ENCODE results near the gene HPCAL1.

HPCAL1 gene

DNA sequence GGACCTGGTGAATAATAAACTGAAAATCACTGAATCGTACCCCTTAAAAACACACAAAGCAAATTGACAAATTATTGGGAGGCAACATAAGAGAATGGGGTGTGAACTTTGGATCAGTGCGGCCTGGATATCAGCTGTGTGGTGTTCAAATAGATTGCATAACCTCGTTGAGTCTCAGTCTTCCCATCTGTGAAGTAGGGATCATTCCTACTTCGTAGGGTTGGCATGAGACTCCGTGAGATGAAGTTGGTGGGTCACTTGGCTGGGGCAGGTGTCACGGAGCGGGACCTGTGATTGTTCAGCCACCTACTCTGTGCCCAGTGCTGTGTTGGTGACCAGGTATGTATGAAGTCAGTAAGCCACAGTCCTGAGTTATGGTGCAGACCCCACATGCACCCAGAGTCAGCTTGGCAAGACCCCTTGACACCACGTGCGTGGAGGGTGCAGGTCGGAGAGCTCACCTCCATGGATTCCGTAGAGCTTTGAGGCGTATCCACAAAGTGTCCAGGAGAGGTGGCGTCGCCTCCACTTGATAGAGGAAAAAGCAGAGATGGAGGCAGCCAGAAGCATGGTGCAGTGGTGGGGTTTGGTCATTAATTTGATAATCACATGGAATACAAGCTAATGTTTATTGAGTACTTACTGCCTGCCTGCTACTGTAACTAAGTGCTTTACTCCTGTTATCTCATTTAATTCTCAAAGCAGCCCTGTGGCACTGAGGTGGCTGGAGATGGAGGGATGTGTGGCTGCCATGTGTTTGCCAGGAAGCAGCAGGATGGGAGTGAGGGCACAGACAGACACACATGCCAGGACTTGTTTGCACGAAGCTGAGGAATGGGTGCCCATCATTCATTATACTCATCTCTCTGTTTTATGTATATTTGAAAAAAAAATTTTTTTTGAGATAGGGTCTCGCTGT, 35.8 kb downstream of the HPCAL1 start:
- no peak for DNase-seq

DNA sequence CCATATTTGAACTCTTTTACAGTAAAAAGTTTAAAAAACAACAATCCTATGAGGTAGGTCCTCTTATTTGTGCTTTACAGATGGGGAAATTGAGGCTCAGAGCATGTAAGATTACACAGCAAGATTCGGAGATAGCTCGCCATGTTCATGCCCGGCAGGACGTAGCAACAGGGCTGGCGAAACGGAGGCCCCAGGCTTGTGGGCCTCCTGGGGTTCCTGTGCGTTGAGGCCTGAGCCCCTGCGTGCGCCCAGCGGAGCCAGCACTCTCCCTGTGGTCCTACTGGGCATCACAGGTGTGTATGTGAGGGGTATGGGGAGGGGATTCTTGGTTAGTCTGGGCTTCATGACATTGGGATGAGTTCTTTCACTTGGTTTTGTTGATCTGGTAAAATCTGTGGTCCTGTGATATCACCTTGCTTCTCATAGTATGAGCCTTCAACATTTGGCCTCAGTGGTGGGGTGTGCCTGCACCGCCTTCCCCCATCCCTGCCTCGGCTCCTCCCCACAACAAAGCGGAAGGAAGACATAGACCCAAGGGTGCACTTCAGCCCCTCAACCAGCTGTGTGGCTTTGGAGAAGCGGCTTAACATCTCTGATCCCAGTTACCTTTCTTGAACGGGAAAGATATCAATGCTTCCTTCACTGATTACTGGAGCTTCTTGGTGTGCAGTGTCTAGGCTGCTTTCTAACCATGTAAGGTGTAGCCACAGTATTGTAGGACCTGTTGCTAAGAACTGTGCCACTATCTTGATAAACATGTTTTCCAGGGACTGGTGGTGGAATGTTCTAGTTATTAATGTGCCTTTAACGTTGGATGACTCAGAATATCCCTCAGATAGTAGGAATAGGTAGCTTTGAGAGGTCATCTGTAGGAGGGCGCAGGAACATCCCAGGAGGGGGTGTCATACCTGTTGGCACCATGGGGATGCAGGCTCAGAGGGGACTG, 37.2 kb downstream of the HPCAL1 start:
- DNase-seq = no peak

DNA sequence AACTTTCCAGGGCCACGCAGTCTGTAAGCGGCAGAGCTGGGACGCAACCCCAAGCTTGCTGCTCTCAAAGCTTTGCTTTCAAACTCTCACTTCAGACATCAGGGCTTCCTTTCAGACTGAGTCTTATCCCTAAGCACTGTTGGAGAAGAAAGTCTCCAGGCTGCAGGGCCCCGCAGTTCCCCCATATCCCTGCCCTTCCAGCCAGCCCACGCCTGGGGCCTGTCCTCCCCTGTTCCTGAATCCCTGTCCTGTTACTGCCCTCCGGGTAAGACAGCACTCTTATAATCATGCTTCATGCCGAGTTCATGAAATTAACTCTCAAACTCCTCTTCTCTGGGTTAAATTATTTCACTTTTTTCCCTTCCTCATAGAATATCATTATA, 37.9 kb downstream of the HPCAL1 start:
- DNase-seq = no peak

DNA sequence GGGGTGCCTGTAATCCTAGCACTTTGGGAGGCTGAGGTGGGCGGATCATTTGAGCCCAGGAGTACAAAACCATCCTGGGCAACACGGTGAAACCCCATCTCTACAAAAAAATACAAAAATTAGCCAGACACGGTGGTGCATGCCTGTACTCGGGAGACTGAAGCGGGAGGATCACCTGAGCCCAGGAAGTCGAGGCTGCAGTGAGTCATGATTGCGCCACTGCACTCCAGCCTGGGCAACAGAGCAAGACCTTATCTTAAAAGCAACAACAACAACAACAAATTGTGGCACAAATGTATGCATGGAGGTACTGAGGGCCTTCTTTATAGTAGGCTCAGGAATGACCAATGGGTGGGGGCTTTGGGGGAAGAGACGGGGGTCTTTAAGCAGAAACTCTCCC, 38.5 kb downstream of the HPCAL1 start:
- DNase-seq = no peak

DNA sequence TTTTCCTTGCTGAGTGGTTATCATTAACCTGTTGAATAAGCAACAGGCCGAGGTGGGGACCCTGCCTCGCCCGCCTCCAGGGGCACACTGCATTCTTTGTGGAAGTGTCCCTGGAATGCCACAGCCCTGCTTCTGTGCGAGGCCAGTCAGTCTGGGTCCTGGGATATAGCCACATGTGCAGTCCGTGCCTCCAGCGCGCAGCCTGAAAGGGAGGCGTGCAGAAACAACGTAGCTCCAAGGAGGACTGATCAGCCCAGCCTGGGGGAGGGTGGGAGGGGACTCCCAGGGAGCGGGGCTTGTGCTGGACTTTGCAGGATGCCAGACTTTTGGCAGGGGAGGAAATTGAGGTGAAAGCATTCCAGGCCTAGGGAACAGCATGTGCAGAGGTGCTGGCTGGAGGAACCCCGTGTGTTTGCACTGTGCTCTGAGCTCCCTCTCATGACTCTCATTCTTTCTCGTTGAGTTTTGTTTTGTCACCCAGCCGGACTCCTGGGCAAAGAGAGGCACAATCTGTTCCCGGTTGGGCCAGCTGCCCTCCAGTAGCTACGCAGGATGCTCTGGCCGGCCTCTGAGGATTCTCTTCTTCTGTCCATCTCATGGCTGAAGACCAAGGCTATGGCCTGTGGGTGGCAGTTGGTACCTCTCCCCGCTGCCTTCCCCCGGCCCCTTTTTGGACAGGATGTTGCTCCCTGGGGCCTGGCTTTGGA, 39.7 kb downstream of the HPCAL1 start:
- no peak for DNase-seq

DNA sequence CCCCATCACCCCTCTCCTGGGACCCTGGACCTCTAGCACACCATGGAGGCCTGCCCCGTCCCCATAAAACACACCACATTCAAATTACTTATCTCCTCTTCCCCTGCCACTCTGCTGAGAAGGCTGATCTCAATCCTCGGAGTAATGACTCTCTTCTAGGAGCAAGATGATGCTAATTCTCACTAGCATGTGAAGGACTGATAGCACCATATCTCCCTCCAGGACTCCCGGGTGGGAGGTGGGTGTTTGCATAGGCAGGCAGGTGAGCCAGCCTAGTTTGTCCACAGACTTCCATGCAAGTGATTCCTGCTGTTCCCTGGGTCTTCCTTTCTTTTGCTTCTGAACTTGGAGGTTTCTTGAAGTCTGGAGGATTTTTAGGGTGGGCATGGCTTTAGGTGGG, 40.5 kb downstream of the HPCAL1 start:
- no peak for DNase-seq

DNA sequence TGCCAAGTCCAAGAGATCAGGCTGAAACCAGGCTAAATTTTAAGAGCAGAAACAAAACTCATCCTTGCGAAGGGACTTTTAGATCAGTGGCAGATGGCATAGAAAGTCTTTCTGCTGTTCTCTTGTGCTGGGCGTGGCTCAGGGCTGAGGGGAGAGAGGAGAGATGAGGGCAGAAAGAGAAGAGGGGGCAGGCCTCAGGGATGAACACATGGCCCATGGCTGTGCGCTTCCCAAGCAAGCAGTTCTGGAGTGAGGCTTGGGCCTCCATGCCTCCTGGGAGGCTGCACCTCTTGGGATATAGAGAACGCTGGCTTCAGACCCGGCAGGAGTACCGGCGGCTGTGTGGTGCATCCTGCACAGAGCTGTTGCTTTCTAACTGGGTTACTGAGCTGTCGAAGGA, 41.0 kb downstream of the HPCAL1 start:
- DNase-seq = no peak

DNA sequence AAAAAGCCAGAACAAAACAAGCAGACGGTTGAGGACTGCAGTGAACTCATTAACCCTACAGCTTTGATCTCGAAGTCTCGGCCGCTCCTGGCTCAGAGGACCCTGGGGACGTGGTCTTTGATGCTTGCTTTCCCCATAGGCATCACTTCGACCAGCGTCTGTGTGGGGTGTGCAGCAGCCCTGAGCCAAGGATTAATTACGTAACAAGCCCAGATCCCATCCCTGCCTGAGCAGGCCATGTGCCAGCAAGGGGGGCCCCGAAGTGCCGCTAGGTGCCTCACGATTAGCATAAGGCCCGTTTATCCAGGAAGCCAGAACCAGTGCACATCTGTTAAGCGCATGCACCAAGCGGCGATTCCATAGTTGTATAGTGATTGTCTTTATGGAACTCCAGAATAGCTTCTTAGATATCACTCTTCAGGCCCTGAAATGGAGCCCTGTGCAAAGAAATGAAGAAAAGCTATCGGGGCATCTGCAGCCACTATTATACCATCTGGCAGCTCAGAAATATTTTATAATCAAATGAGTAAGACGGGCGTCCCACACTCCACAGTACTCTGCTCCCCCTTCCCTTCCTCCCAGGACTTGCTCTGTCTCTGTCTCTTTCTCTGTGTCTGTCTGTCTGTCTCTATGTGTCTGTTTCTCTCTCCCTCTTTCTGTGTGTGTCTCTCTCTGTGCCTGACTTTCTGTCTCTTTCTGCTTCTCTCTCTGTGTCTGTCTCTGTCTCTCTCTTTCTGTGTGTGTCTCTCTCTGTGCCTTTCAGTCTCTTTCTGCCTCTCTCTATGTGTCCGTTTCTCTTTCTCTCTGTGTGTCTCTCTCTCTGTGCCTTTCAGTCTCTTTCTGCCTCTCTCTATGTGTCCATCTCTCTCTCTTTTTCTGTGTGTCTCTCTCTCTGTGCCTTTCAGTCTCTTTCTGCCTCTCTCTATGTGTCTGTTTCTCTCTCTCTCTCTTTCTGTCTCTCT, 41.7 kb downstream of the HPCAL1 start:
- no peak for DNase-seq

DNA sequence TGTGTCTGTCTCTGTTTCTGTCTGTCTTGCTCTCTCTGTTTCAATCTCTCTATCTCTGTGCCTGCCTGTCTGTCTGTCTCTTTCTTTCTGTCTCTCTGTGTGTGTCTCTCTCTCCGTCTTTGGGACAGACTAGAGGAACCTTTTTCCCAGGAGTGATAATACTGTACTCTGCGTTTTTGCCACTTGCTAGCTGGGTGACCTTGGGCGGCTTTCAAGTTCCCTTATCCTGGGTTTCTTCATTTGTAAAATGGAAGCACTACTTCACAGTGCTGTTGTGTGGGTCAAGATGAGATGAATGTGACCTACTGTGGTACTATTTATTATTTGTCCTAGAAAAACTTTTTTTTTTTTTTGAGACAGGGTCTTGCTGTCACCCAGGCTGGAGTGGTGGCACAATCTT, 42.4 kb downstream of the HPCAL1 start:
- no peak for DNase-seq

DNA sequence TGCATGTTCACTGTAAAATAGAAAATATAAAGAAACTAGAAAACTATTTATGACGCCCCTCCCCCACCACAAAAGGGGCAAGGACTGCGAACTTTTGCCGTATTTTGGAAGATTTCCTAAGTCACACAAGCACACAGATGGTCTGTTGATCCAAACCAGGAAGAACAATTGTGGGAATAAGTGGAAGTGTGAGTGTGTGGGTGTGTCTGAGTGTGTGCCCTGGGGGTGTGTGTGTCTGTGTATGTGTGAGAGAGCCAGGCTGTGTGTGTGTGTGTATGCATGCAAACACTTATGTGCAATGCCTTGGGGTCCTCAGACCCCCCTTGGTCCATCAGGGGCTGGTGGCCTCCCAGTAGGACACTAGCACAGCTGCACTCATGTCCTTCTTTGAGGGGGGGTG, 43.1 kb downstream of the HPCAL1 start:
- DNase-seq = no peak

DNA sequence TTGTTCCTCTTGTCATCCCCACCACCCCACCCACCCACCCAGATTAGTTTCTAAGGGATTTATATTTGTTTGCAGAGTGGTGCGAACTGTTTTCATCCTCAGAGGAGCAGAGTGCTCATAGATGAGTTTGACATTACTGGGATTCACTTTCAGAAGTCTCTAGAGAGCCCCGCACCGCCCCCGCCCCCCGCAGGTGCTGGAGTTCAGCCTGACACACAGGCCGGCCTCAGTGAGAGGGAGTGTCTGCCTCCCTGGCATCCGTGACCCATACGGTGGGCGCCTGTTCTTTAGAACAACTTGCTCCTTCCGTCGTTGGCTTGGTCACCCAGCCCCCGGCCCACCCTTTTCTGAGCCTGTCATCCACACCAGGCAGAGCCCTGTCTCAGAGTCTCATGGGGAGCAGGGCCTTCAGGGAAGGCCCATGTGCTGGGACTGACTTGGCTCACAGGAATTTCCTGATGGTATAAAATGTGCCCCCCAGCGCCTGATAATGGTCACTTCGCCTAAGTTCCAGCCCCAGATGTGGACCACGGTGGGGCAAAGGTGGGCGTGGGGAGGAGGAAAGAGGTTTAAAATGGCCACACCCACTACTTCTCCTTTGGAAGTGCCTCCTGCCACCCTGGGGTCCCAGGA, 44.3 kb downstream of the HPCAL1 start:
- no peak for DNase-seq

DNA sequence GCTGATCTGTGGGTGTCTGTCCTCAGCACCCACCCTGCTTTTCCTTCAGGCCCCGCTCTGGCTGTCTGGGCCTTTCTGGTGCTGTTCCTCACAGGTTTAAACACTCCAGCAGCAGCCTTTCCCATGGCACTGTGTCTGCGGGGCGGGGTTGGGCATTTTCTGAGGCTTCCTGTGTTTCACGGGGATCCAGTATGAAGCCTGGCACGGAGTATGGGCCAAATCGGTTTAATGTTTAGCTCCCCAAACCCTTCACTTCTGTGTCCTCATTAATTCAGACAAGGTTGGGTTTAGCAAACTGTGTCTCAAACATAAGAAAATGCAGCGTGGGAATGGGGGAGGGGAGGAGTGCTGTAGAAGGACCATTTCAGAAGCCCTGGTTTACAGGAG, 44.9 kb downstream of the HPCAL1 start:
- DNase-seq = no peak

DNA sequence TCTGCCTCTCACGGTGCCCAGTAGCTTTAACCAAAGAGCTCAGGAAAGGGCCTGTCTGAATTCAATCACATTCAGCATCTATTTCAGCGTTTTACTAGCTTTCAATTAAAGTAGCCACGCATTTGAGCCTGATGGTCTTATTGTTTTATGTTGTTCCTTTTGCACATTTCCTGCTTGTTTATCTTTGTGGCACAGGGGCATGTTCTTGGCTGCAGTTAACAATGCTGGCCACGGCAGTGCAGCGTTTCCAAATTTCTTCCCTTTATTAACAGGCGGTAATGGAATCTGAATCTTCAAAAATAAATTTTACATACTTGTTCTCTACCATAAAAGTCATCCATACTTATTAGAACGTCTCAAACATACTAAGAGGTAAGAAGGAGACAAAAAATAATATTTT, 46.2 kb downstream of the HPCAL1 start:
- DNase-seq = no peak

DNA sequence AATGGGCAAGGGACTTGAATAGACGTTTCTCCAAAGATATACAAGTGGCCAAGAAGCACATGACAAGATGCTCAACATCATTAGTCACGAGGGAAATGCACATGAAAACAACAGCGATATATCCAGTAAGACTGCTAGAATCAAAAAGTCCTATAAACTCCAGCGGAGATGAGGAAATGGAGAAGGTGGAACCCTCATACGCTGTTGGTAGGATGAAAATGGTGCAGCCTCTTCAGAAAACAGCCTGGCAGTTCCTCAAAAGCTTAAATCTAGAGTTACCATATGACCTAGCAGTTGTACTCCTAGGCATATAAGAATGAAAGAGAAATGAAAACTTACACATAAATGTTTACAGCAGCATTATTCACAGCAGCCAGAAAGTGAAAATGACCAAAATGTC, 48.1 kb downstream of the HPCAL1 start:
- DNase-seq = no peak

DNA sequence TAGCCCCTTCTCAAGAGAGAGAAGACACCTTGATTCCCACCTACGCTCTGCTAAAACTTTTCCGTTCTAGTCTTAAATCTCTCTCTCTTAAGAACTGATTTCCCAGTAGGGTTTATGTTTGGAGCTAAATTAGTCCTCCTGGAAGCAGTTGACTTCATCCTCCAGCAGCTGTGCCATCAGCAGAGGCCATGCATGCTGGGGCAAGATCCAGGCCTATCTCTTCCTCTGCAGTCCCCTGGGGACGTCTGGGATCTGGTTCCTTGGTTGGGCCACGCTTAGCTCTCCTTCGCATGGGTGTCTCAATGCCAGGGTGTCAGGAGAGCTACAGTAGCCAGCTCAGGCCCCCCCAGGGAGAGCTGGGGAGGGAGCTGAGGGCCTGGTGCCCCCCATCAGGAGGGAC, 49.7 kb downstream of the HPCAL1 start:
- no peak for DNase-seq

DNA sequence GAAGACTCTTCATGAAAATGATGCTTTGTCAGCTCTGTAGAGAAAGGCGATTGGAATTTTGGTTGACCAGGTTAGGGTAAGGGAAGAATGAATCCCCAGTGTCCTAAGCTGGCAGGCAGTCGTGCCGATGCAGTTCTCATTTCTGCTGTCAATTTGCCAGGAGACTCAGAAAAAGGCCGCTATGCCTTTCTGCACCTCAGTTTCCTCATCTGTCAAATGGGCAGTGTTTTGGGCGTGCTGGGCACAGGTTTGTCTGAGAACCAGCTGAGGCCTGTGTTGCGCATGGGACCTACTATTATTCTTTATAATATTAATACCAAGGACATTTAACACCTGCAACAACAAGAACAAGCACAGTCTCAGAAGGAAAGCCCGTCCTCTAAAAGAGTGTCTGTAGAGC, 50.3 kb downstream of the HPCAL1 start:
- no peak for DNase-seq

DNA sequence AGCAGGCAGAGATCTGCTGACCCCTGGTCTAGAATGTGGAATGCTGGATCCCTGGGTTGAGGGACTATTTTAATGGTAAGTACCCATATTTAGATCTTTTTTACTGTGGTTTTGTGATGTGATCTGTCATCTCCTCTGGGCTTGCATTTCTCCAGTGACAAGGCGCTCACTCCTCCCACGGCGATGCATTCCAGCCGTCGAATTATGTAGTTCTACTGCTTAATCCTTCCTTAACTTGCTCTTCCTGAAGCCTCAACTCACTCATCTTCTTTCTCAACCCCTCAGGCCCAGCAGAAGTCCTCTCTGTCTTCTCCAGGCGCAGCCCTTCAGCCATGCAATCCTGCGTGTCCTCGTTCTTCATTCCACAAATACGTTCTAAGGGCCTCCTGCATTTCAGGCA, 51.2 kb downstream of the HPCAL1 start:
- DNase-seq = no peak

DNA sequence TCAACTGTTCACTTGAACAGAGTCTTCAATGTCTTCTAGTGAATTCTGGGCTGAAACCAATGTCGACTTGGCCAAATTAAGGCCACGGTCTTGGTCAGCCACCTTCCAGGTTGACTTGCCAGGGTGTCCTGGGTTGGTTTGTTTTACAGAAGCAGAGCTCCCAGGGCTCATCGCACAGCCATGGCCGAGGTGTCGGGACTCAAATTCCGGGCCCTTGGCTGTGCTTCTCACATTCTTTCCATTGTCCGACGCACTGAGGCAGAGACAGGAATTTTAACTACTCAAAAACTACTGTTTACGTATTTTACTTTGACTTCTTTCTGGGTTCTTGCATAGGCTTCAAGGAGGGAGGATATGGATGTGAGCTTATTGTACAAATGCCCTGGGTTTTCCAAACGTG, 51.7 kb downstream of the HPCAL1 start:
- DNase-seq = no peak

DNA sequence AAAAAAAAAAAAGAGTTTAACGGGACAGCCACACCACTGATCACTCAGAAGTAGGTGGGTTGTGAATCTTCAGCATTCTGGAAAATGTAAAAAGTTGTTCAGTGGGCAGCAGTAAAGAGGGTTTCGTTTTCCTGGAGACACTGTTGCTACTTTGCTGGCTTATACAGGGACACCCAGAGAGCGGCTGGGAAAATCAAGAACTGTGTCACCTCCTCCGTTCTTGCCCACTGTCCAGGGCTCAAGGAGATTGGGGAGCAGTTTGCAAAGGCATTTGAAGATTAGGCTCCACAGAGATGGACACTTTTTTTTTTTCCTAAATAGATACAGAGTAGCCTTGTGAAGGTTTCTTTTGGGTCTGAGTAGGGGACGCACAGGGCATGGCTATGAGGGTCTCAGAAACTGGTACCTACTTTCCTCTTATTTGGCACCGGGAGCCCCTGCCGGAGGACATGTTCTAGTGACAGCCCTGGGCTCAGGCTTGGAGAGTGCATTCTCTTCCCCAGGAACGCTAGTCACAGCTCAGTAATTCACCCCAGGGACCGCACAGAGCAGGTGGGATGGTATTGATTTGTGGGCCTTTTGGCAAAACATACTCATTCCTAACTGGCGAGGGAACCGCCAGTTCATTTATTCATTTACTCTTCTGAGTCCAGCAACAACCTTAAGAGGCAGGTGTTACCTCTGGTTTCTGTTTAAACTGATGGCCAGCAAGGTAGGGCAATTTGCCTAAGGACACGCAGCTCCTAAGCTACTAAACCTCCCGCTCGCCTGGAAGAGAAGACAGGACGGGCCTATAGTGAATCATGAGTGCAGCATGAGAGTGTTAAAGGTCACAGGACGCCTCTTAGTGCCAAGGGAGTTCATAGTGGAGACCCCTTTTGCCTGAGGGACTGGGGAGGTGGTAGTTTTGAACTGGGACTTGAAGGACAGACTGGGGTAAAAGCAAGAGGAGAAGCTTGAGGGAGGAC, 53.1 kb downstream of the HPCAL1 start:
- no peak for DNase-seq

DNA sequence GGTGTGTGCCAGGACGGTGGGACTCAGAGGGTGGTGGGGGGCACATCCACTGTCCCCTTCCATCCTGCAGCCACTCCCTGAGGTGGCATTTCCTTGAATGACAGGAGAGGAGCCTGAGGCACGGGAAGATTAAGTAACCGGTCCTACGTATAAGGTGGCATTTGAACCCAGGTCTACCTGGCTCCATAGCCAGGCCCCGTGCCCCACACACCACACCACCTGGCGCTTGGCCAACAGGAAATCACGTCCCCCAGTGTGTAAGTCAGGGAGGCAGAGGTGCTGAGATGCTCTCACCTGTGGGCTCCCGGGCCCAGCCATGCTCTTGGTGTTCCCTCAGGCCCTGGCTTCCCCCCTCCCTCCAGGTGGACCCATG, 53.7 kb downstream of the HPCAL1 start:
- no peak for DNase-seq

Measured in SIG-M5 (cell line).